ENCODE data around the gene CCNL2. TPM values are rescaled to one million over a fixed set of nuclear protein-coding genes. Genes with fewer than 3 reads are reported as not detected.
"Not testable (repeated sequence)": the region's sequence is repeated elsewhere in the genome, so short reads cannot be mapped to it uniquely, and the experiment has no call there.

The CCNL2 gene
- total RNA-seq, 4 donors from 2014 or later: 167 to 307 (median 215) TPM

GRCh38 chr1:1429671-1430073 is 30.5 kb upstream of the CCNL2 start:
- H3K9me3 ChIP-seq: no peaks in the 10 kb centered on the region
- TF ChIP-seq POLR2A (IDR thresholded peaks at IDR 0.05): no peak
- no peak for TF ChIP-seq CTCF (IDR thresholded peaks at IDR 0.05)
- no peak overlapping the region for H3K4me3 ChIP-seq (replicated peaks in 1 of 3)
- peaks cover 10 to 53% of the 10 kb centered on the region in 2 donors for H3K4me1 ChIP-seq
- WGBS, 2 donors: 61 to 68% methylated on average over 6 of the region's 6 CpGs
- peak overlapping the region in 2 of 3 donors; percentile 47 to 73 for H3K27ac ChIP-seq
- H3K36me3 ChIP-seq: no peaks in the 10 kb centered on the region
- DNase-seq: no peak
- H3K27me3 ChIP-seq: no peaks in the 10 kb centered on the region
- intact Hi-C loops (cut with DNase I): no loop called here

GRCh38 chr1:1428967-1429366 is 29.8 kb upstream of the CCNL2 start:
- intact Hi-C loops (cut with DNase I); H3K36me3 ChIP-seq; H3K27ac ChIP-seq; H3K27me3 ChIP-seq; H3K4me3 ChIP-seq (replicated peaks in 1 of 3); H3K9me3 ChIP-seq; DNase-seq: not testable (repeated sequence)
- WGBS, 2 donors: 97% methylated on average over 6 of the region's 6 CpGs
- H3K4me1 ChIP-seq: peaks cover 9 to 46% of the 10 kb centered on the region in 2 donors

GRCh38 chr1:1428174-1428573 is 29.0 kb upstream of the CCNL2 start:
- Histone ChIP-seq H3K27ac (no peak overlapping the region), H3K27me3 (no peaks in the 10 kb centered on the region), H3K4me3 (replicated peaks in 1 of 3) (no peak overlapping the region), H3K9me3 (no peaks in the 10 kb centered on the region), H3K4me1 (peaks cover 9 to 38% of the 10 kb centered on the region in 2 donors), H3K36me3 (no peaks in the 10 kb centered on the region)
- whole genome bisulfite sequencing, 2 donors: 81 to 89% methylated on average over 12 to 18 of the region's 19 CpGs
- no peak for DNase-seq
- intact Hi-C loops (cut with DNase I): no loop called here
- TF ChIP-seq POLR2A (IDR thresholded peaks at IDR 0.05) (no peak), CTCF (IDR thresholded peaks at IDR 0.05) (no peak)

GRCh38 chr1:1427820-1428148 is 28.6 kb upstream of the CCNL2 start:
- TF ChIP-seq CTCF (IDR thresholded peaks at IDR 0.05) (no peak), POLR2A (IDR thresholded peaks at IDR 0.05) (no peak)
- H3K4me3 ChIP-seq (replicated peaks in 1 of 3): peak overlapping the region in 1 of 3 donors; percentile 24
- intact Hi-C loops (cut with DNase I): no loop called here
- H3K9me3 ChIP-seq: no peaks in the 10 kb centered on the region
- no peak for DNase-seq
- no CpG with 5 or more reads among the region's 22 CpGs for WGBS, 2 donors
- H3K27ac ChIP-seq: peak overlapping the region in 1 of 3 donors; percentile 30
- peaks cover 9 to 34% of the 10 kb centered on the region in 2 donors for H3K4me1 ChIP-seq
- no peaks in the 10 kb centered on the region for H3K27me3 ChIP-seq
- no peaks in the 10 kb centered on the region for H3K36me3 ChIP-seq

GRCh38 chr1:1427106-1427819 is 28.1 kb upstream of the CCNL2 start:
- Histone ChIP-seq H3K4me3 (replicated peaks in 1 of 3) (peak overlapping the region in 1 of 3 donors; percentile 24), H3K27me3 (no peaks in the 10 kb centered on the region), H3K9me3 (no peaks in the 10 kb centered on the region), H3K36me3 (no peaks in the 10 kb centered on the region), H3K27ac (peak overlapping the region in 1 of 3 donors; percentile 30), H3K4me1 (peaks cover 9 to 29% of the 10 kb centered on the region in 2 donors)
- intact Hi-C loops (cut with DNase I): no loop called here
- DNase-seq: no peak
- TF ChIP-seq POLR2A (IDR thresholded peaks at IDR 0.05) (no peak), CTCF (IDR thresholded peaks at IDR 0.05) (no peak)
- 21 to 23% methylated on average over 18 of the region's 66 CpGs for WGBS, 2 donors
